ENCODE measurements around the gene INSC. TPM values are rescaled to one million over a fixed set of nuclear protein-coding genes. Genes with fewer than 3 reads are reported as not detected.

The INSC gene
- total and polyA plus RNA-seq, 8 donors, result 0.34 to 1.1 (median 0.57) TPM

GRCh38 chr11:15215005-15215404, 100.3 kb downstream of the INSC start:
- no peaks in the 10 kb centered on the region for H3K4me1 ChIP-seq
- no peaks in the 10 kb centered on the region for H3K27me3 ChIP-seq
- no peak overlapping the region for H3K4me3 ChIP-seq
- H3K27ac ChIP-seq, result no peak overlapping the region
- no peak for TF ChIP-seq CTCF (IDR thresholded peaks at IDR 0.05)
- ATAC-seq (no peak), DNase-seq (no peak)
- intact Hi-C loops (cut with DNase I), result no loop called here
- H3K36me3 ChIP-seq, result no peaks in the 10 kb centered on the region
- no peaks in the 10 kb centered on the region for H3K9me3 ChIP-seq

GRCh38 chr11:15216678-15217077, 102.0 kb downstream of the INSC start:
- ATAC-seq, result no peak

GRCh38 chr11:15217416-15217815, 102.7 kb downstream of the INSC start:
- H3K4me1 ChIP-seq, result no peaks in the 10 kb centered on the region
- ATAC-seq, result no peak
- H3K27ac ChIP-seq, result no peak overlapping the region
- H3K27me3 ChIP-seq, result no peaks in the 10 kb centered on the region
- TF ChIP-seq CTCF (IDR thresholded peaks at IDR 0.05), result no peak
- DNase-seq, result no peak
- intact Hi-C loops (cut with DNase I), result no loop called here
- no peak overlapping the region for H3K4me3 ChIP-seq
- no peaks in the 10 kb centered on the region for H3K9me3 ChIP-seq
- H3K36me3 ChIP-seq, result no peaks in the 10 kb centered on the region

More at GRCh38 chr11:15216678-15217077, 102.0 kb downstream of the INSC start:
- H3K36me3 ChIP-seq, result no peaks in the 10 kb centered on the region
- H3K4me1 ChIP-seq, result no peaks in the 10 kb centered on the region
- no peaks in the 10 kb centered on the region for H3K27me3 ChIP-seq
- no peak overlapping the region for H3K4me3 ChIP-seq
- no peak overlapping the region for H3K27ac ChIP-seq
- intact Hi-C loops (cut with DNase I), result no loop called here
- H3K9me3 ChIP-seq, result no peaks in the 10 kb centered on the region
- DNase-seq, result no peak
- no peak for TF ChIP-seq CTCF (IDR thresholded peaks at IDR 0.05)

GRCh38 chr11:15222777-15223176, 108.1 kb downstream of the INSC start:
- no peak overlapping the region for H3K4me3 ChIP-seq
- H3K9me3 ChIP-seq, result no peaks in the 10 kb centered on the region
- intact Hi-C loops (cut with DNase I), result no loop called here
- H3K27ac ChIP-seq, result no peak overlapping the region
- H3K4me1 ChIP-seq, result no peaks in the 10 kb centered on the region
- no peaks in the 10 kb centered on the region for H3K27me3 ChIP-seq
- peak; percentile 35 for ATAC-seq
- H3K36me3 ChIP-seq, result no peaks in the 10 kb centered on the region
- DNase-seq, result no peak
- no peak for TF ChIP-seq CTCF (IDR thresholded peaks at IDR 0.05)

- Histone ChIP-seq H3K9me3 (no peaks in the 10 kb centered on the region), H3K4me1 (no peaks in the 10 kb centered on the region), H3K36me3 (no peaks in the 10 kb centered on the region), H3K27me3 (no peaks in the 10 kb centered on the region), H3K4me3 (no peak overlapping the region), H3K27ac (no peak overlapping the region)
- ATAC-seq (peak; percentile 25), DNase-seq (no peak)
- no peak for TF ChIP-seq CTCF (IDR thresholded peaks at IDR 0.05)
- intact Hi-C loops (cut with DNase I), result no loop called here
Measured at GRCh38 chr11:15223318-15223717, 108.6 kb downstream of the INSC start.

All from left lung (tissue), 10 donors.